K562 (cell line): ENCODE measurements around the gene CHMP2A. TPM values are rescaled to one million over a fixed set of nuclear protein-coding genes. Genes with fewer than 3 reads are reported as not detected.

ENCODE experiments used
- ARID2 ChIP-seq: fragments of 450-650 bp; IDR thresholded peaks from 2 replicates; pipeline ENCODE4 v1.6.1; 2017; ENCODE audit warnings: antibody characterized with exemption, mild to moderate bottlenecking
- C11orf30 ChIP-seq: fragments of 450-650 bp; IDR thresholded peaks from 2 replicates; pipeline ENCODE4 v1.6.1; 2016; ENCODE audit warnings: low read depth, mild to moderate bottlenecking
- CGGBP1 ChIP-seq: fragments of 250-450 bp; sonication (Bioruptor Pico); IDR thresholded peaks from 2 replicates; pipeline ENCODE4 v1.9.0; 2021; ENCODE audit warnings: mild to moderate bottlenecking
- CHD1 ChIP-seq: fragments of 200-600 bp; sonication (generic); IDR thresholded peaks from one replicate; pipeline ENCODE4 v1.6.1; 2012; ENCODE audit warnings: mild to moderate bottlenecking, moderate library complexity, low read length, inconsistent platforms
- CREB3L1 ChIP-seq: fragments of 450-650 bp; IDR thresholded peaks from 2 replicates; pipeline ENCODE4 v1.6.1; 2014; ENCODE audit warnings: low read depth, mild to moderate bottlenecking, moderate library complexity, borderline replicate concordance
- GABPB1 ChIP-seq: sonication (generic); formaldehyde crosslinking; IDR thresholded peaks from 2 replicates; pipeline ENCODE4 v1.8.0; 2022; ENCODE audit warnings: mild to moderate bottlenecking, missing genetic modification reagents
- HLTF ChIP-seq: fragments of 450-650 bp; IDR thresholded peaks from 2 replicates; pipeline ENCODE4 v1.6.1; 2016
- KLF16 ChIP-seq: IDR thresholded peaks from 2 replicates; pipeline ENCODE4 v1.6.1; 2016; ENCODE audit warnings: antibody characterized with exemption
- MBD2 ChIP-seq: sonication (generic); IDR thresholded peaks from 2 replicates; pipeline ENCODE4 v1.6.1; 2016; ENCODE audit warnings: low read depth, borderline replicate concordance
- MCM3 ChIP-seq: fragments of 450-650 bp; IDR thresholded peaks from 2 replicates; pipeline ENCODE4 v1.6.1; 2016
- MEF2A ChIP-seq: IDR thresholded peaks from 2 replicates; pipeline ENCODE4 v1.6.1; 2011; ENCODE audit warnings: low read depth, mild to moderate bottlenecking, low read length, moderate library complexity; ENCODE audit not compliant: control insufficient read depth
- MTA3 ChIP-seq: fragments of 450-650 bp; formaldehyde crosslinking; IDR thresholded peaks from 2 replicates; pipeline ENCODE4 v1.6.1; 2017; ENCODE audit warnings: mild to moderate bottlenecking, borderline replicate concordance
- PATZ1 ChIP-seq: fragments of 250-450 bp; sonication (Bioruptor Pico); IDR thresholded peaks from 2 replicates; pipeline ENCODE4 v1.5.0; 2020; ENCODE audit warnings: mild to moderate bottlenecking, borderline replicate concordance
- PHF20 ChIP-seq: fragments of 450-650 bp; IDR thresholded peaks from 2 replicates; pipeline ENCODE4 v1.6.1; 2018; ENCODE audit not compliant: partially characterized antibody
- RBM14 ChIP-seq: fragments of 200-400 bp; formaldehyde crosslinking; IDR thresholded peaks from 2 replicates; pipeline ENCODE4 v1.6.1; 2018; ENCODE audit warnings: low read depth, mild to moderate bottlenecking, low read length, moderate library complexity, borderline replicate concordance; ENCODE audit not compliant: insufficient read depth
- SREBF2 ChIP-seq: sonication (generic); formaldehyde crosslinking; IDR thresholded peaks from 2 replicates; pipeline ENCODE4 v1.4.0; 2020; ENCODE audit warnings: mild to moderate bottlenecking, missing genetic modification reagents
- SRSF7 ChIP-seq: fragments of 200-400 bp; formaldehyde crosslinking; optimal IDR thresholded peaks from 2 replicates; pipeline ENCODE3; 2017; ENCODE audit warnings: mild to moderate bottlenecking, low read depth, low read length
- TAF7 ChIP-seq: fragments of 450-650 bp; IDR thresholded peaks from 2 replicates; pipeline ENCODE4 v1.6.1; 2016; ENCODE audit warnings: missing genetic modification characterization, missing compliant biosample characterization
- TSC22D4 ChIP-seq: fragments of 450-650 bp; IDR thresholded peaks from 2 replicates; pipeline ENCODE4 v1.6.1; 2016; ENCODE audit warnings: missing genetic modification characterization, missing biosample characterization, control low read depth
- polyA plus RNA-seq, 8 experiments: library from polyadenylated mRNA; depleted of rRNA in 4 of 8; stranded (reverse) in 5 of 8; unstranded in 3 of 8; fragments of >200 nt; fragmentation: Nextera tagmentation in 2 of 8; fragmentation: Illumina TruSeq in 1 of 8; extraction: Ambion mirVana in 2 of 8; extraction: Trizol in 1 of 8; gene quantifications; 2 replicates each; pipeline versions ENCODE4 v1.2.1 to v1.2.3, GENCODE V29; 2011 to 2014; ENCODE audit warnings: inconsistent platforms in 1 of 8, missing spikeins in 1 of 8
- total RNA-seq, 7 experiments: library from RNA; depleted of rRNA in 6 of 7; stranded (reverse); fragments of >200 nt in 6 of 7; fragmentation: Illumina TruSeq in 2 of 7; extraction: Trizol in 2 of 7; gene quantifications; 2 replicates each; pipeline versions ENCODE4 v1.2.1 to v1.2.3, GENCODE V29; 2011 to 2021; ENCODE audit warnings: low replicate concordance in 1 of 7

The CHMP2A gene
- total and polyA plus RNA-seq, 9 of the 15 experiments (the other 6 are each of a cell fraction or from before 2014, with no cell fraction given), result 57.6 to 159 (median 87.2) TPM

GRCh38 chr19:58543826-58544590 lies 10.9 kb downstream of the CHMP2A start, which contains the start of gene TRIM28 (continued):
- TF ChIP-seq PATZ1 (CRISPR knock-in tag), result no peak
- no peak for TF ChIP-seq KLF16
- no peak; the same call in 1 of the 2 replicates for TF ChIP-seq TAF7 (tag)
- TF ChIP-seq SREBF2 (CRISPR knock-in tag), result no peak
- no peak for TF ChIP-seq MCM3
- no peak for TF ChIP-seq MEF2A
- TF ChIP-seq MTA3, result 0 out of 2 replicates have a peak, but pooled peaks have one; percentile 21
- no peak for TF ChIP-seq RBM14
- no peak for TF ChIP-seq PHF20
- TF ChIP-seq HLTF, result no peak
- TF ChIP-seq CHD1, result no peak
- peak; percentile 97 for TF ChIP-seq CGGBP1 (CRISPR knock-in tag)
- TF ChIP-seq TSC22D4 (tag), result no peak
- TF ChIP-seq C11orf30, result peak; percentile 36; the same call in 1 of the 2 replicates
- TF ChIP-seq GABPB1 (CRISPR knock-in tag), result peak; percentile 76
- TF ChIP-seq MBD2, result peak; percentile 64; the same call in 1 of the 2 replicates
- TF ChIP-seq CREB3L1, result no peak; the same call in 1 of the 2 replicates
- no peak for TF ChIP-seq ARID2
- TF ChIP-seq SRSF7, result no peak
